ENCODE measurements around the gene MBOAT2.
"Not testable (repeated sequence)": the region's sequence is repeated elsewhere in the genome, so short reads cannot be mapped to it uniquely, and the experiment has no call there.

The MBOAT2 gene

GRCh38 chr2:9045595-9045994 is 42.1 kb upstream of the MBOAT2 start:
- Histone ChIP-seq H3K36me3 (replicated peaks in 1 of 2; ENCODE audit: control insufficient read depth in 2 of 2, insufficient read depth in 2 of 2, low read length in 2 of 2) (no peaks in the 10 kb centered on the region), H3K4ac (ENCODE audit: low read length) (no peak overlapping the region), H3K27me3 (ENCODE audit: control insufficient read depth in 3 of 3, insufficient read depth in 3 of 3, low read depth in 1 of 3, low read length in 3 of 3) (no peaks in the 10 kb centered on the region), H3K14ac (ENCODE audit: low read length) (no peak overlapping the region), H4K91ac (ENCODE audit: low read depth, low read length, poor library complexity) (no peak overlapping the region), H3K4me2 (ENCODE audit: insufficient read depth, low read length, poor library complexity, severe bottlenecking) (no peak overlapping the region), H2BK12ac (ENCODE audit: low read length) (no peak overlapping the region), H3K9ac (ENCODE audit: low read depth, low read length, poor library complexity) (no peak overlapping the region), H2BK120ac (ENCODE audit: low read depth, low read length) (no peak overlapping the region), H2BK15ac (ENCODE audit: low read length) (no peak overlapping the region), H2BK5ac (ENCODE audit: low read length) (no peak overlapping the region), H3K79me1 (ENCODE audit: low read depth, low read length) (no peaks in the 10 kb centered on the region), H2AK5ac (ENCODE audit: low read depth, low read length) (no peak overlapping the region), H3K23ac (ENCODE audit: low read depth, low read length, poor library complexity) (no peak overlapping the region), H3K27ac (replicated peaks; ENCODE audit: low read length) (no peak overlapping the region), H3K4me3 (ENCODE audit: low read length in 2 of 2) (no peak overlapping the region), H3K4me1 (ENCODE audit: control insufficient read depth in 2 of 2, insufficient read depth in 1 of 2, low read depth in 1 of 2, low read length in 2 of 2) (no peaks in the 10 kb centered on the region), H4K8ac (ENCODE audit: low read depth, low read length) (no peak overlapping the region), H3K18ac (ENCODE audit: low read length) (no peak overlapping the region), H2AFZ (ENCODE audit: low read length) (no peak overlapping the region), H3K9me3 (replicated peaks in 1 of 2; ENCODE audit: control insufficient read depth in 2 of 2, insufficient read depth in 1 of 2, low read depth in 1 of 2, low read length in 2 of 2) (no peaks in the 10 kb centered on the region)
- WGBS, 2 donors (ENCODE audit: extremely low coverage in 2 of 2, insufficient read length in 2 of 2, insufficient replicate concordance in 1 of 2) = no CpG with 5 or more reads among the region's 7 CpGs
- DNase-seq (ENCODE audit: low spot score) = no peak

- H2BK5ac ChIP-seq (ENCODE audit: low read length); H3K18ac ChIP-seq (ENCODE audit: low read length); H3K27me3 ChIP-seq (ENCODE audit: control insufficient read depth in 3 of 3, insufficient read depth in 3 of 3, low read depth in 1 of 3, low read length in 3 of 3); H2BK12ac ChIP-seq (ENCODE audit: low read length); H3K9me3 ChIP-seq (replicated peaks in 1 of 2; ENCODE audit: control insufficient read depth in 2 of 2, insufficient read depth in 1 of 2, low read depth in 1 of 2, low read length in 2 of 2); H3K27ac ChIP-seq (replicated peaks; ENCODE audit: low read length); H2AFZ ChIP-seq (ENCODE audit: low read length); H3K4me1 ChIP-seq (ENCODE audit: control insufficient read depth in 2 of 2, insufficient read depth in 1 of 2, low read depth in 1 of 2, low read length in 2 of 2); H3K36me3 ChIP-seq (replicated peaks in 1 of 2; ENCODE audit: control insufficient read depth in 2 of 2, insufficient read depth in 2 of 2, low read length in 2 of 2); H3K9ac ChIP-seq (ENCODE audit: low read depth, low read length, poor library complexity); H3K4ac ChIP-seq (ENCODE audit: low read length); H3K23ac ChIP-seq (ENCODE audit: low read depth, low read length, poor library complexity); H2AK5ac ChIP-seq (ENCODE audit: low read depth, low read length); H3K4me2 ChIP-seq (ENCODE audit: insufficient read depth, low read length, poor library complexity, severe bottlenecking); H4K91ac ChIP-seq (ENCODE audit: low read depth, low read length, poor library complexity); H3K4me3 ChIP-seq (ENCODE audit: low read length in 2 of 2); DNase-seq (ENCODE audit: low spot score); H3K14ac ChIP-seq (ENCODE audit: low read length); H2BK120ac ChIP-seq (ENCODE audit: low read depth, low read length); H3K79me1 ChIP-seq (ENCODE audit: low read depth, low read length); H2BK15ac ChIP-seq (ENCODE audit: low read length); H4K8ac ChIP-seq (ENCODE audit: low read depth, low read length): not testable (repeated sequence)
- WGBS, 2 donors (ENCODE audit: extremely low coverage in 2 of 2, insufficient read length in 2 of 2, insufficient replicate concordance in 1 of 2) = no CpG with 5 or more reads among the region's 2 CpGs
Observed at GRCh38 chr2:9043491-9043890, 40.0 kb upstream of the MBOAT2 start.

GRCh38 chr2:9037166-9037565 is 33.7 kb upstream of the MBOAT2 start:
- Histone ChIP-seq H2AFZ (ENCODE audit: low read length) (no peak overlapping the region), H2AK5ac (ENCODE audit: low read depth, low read length) (no peak overlapping the region), H3K36me3 (replicated peaks in 1 of 2; ENCODE audit: control insufficient read depth in 2 of 2, insufficient read depth in 2 of 2, low read length in 2 of 2) (no peaks in the 10 kb centered on the region), H3K4ac (ENCODE audit: low read length) (no peak overlapping the region), H3K27ac (replicated peaks; ENCODE audit: low read length) (no peak overlapping the region), H3K4me3 (ENCODE audit: low read length in 2 of 2) (no peak overlapping the region), H2BK15ac (ENCODE audit: low read length) (no peak overlapping the region), H3K18ac (ENCODE audit: low read length) (no peak overlapping the region), H3K79me1 (ENCODE audit: low read depth, low read length) (no peaks in the 10 kb centered on the region), H4K91ac (ENCODE audit: low read depth, low read length, poor library complexity) (no peak overlapping the region), H3K4me2 (ENCODE audit: insufficient read depth, low read length, poor library complexity, severe bottlenecking) (no peak overlapping the region), H3K9me3 (replicated peaks in 1 of 2; ENCODE audit: control insufficient read depth in 2 of 2, insufficient read depth in 1 of 2, low read depth in 1 of 2, low read length in 2 of 2) (peaks cover 1 to 6% of the 10 kb centered on the region in 2 donors), H3K23ac (ENCODE audit: low read depth, low read length, poor library complexity) (no peak overlapping the region), H2BK12ac (ENCODE audit: low read length) (no peak overlapping the region), H4K8ac (ENCODE audit: low read depth, low read length) (no peak overlapping the region), H2BK5ac (ENCODE audit: low read length) (no peak overlapping the region), H3K9ac (ENCODE audit: low read depth, low read length, poor library complexity) (no peak overlapping the region), H3K14ac (ENCODE audit: low read length) (no peak overlapping the region), H2BK120ac (ENCODE audit: low read depth, low read length) (no peak overlapping the region), H3K27me3 (ENCODE audit: control insufficient read depth in 3 of 3, insufficient read depth in 3 of 3, low read depth in 1 of 3, low read length in 3 of 3) (no peaks in the 10 kb centered on the region), H3K4me1 (ENCODE audit: control insufficient read depth in 2 of 2, insufficient read depth in 1 of 2, low read depth in 1 of 2, low read length in 2 of 2) (peaks cover 0 to 2% of the 10 kb centered on the region in 2 donors)
- WGBS, 2 donors (ENCODE audit: extremely low coverage in 2 of 2, insufficient read length in 2 of 2, insufficient replicate concordance in 1 of 2) = no CpG with 5 or more reads among the region's 1 CpG
- no peak for DNase-seq (ENCODE audit: low spot score)

- no peak overlapping the region for H2BK120ac ChIP-seq (ENCODE audit: low read depth, low read length)
- no peaks in the 10 kb centered on the region for H3K79me1 ChIP-seq (ENCODE audit: low read depth, low read length)
- H3K4me3 ChIP-seq (ENCODE audit: low read length in 2 of 2) = no peak overlapping the region
- H3K27ac ChIP-seq (replicated peaks; ENCODE audit: low read length) = no peak overlapping the region
- H2BK12ac ChIP-seq (ENCODE audit: low read length) = no peak overlapping the region
- H3K36me3 ChIP-seq (replicated peaks in 1 of 2; ENCODE audit: control insufficient read depth in 2 of 2, insufficient read depth in 2 of 2, low read length in 2 of 2) = no peaks in the 10 kb centered on the region
- H2BK15ac ChIP-seq (ENCODE audit: low read length) = no peak overlapping the region
- DNase-seq (ENCODE audit: low spot score) = no peak
- H2AK5ac ChIP-seq (ENCODE audit: low read depth, low read length) = no peak overlapping the region
- H2BK5ac ChIP-seq (ENCODE audit: low read length) = no peak overlapping the region
- no peak overlapping the region for H3K18ac ChIP-seq (ENCODE audit: low read length)
- no peak overlapping the region for H3K4me2 ChIP-seq (ENCODE audit: insufficient read depth, low read length, poor library complexity, severe bottlenecking)
- no peak overlapping the region for H3K4ac ChIP-seq (ENCODE audit: low read length)
- no peak overlapping the region for H4K91ac ChIP-seq (ENCODE audit: low read depth, low read length, poor library complexity)
- WGBS, 2 donors (ENCODE audit: extremely low coverage in 2 of 2, insufficient read length in 2 of 2, insufficient replicate concordance in 1 of 2) = no CpG with 5 or more reads among the region's 7 CpGs
- H3K14ac ChIP-seq (ENCODE audit: low read length) = no peak overlapping the region
- H4K8ac ChIP-seq (ENCODE audit: low read depth, low read length) = no peak overlapping the region
- peaks cover 1 to 6% of the 10 kb centered on the region in 2 donors for H3K9me3 ChIP-seq (replicated peaks in 1 of 2; ENCODE audit: control insufficient read depth in 2 of 2, insufficient read depth in 1 of 2, low read depth in 1 of 2, low read length in 2 of 2)
- peaks cover 0 to 2% of the 10 kb centered on the region in 2 donors for H3K4me1 ChIP-seq (ENCODE audit: control insufficient read depth in 2 of 2, insufficient read depth in 1 of 2, low read depth in 1 of 2, low read length in 2 of 2)
- H3K27me3 ChIP-seq (ENCODE audit: control insufficient read depth in 3 of 3, insufficient read depth in 3 of 3, low read depth in 1 of 3, low read length in 3 of 3) = no peaks in the 10 kb centered on the region
- H2AFZ ChIP-seq (ENCODE audit: low read length) = peak overlapping the region; percentile 4
- no peak overlapping the region for H3K23ac ChIP-seq (ENCODE audit: low read depth, low read length, poor library complexity)
- no peak overlapping the region for H3K9ac ChIP-seq (ENCODE audit: low read depth, low read length, poor library complexity)
Observed at GRCh38 chr2:9033385-9034168, 30.1 kb upstream of the MBOAT2 start.

All from neuronal stem cell (in vitro differentiated cells).